Measurements from ENCODE around the gene SPI1.

SPI1 gene

GRCh38 chr11:47357985-47358730 is 20.2 kb downstream of the SPI1 start:
- no peak for DNase-seq (ENCODE audit: low read depth)

GRCh38 chr11:47356998-47357329 is 21.4 kb downstream of the SPI1 start:
- no peak for DNase-seq (ENCODE audit: low read depth)

- DNase-seq (ENCODE audit: low read depth), result no peak
These were observed 22.0 kb downstream of the SPI1 start for GRCh38 chr11:47356129-47356997.

- no peak for DNase-seq (ENCODE audit: low read depth)
These were observed 22.8 kb downstream of the SPI1 start for GRCh38 chr11:47355283-47356128.

GRCh38 chr11:47354913-47355282 is 23.4 kb downstream of the SPI1 start:
- no peak for DNase-seq (ENCODE audit: low read depth)

- no peak for DNase-seq (ENCODE audit: low read depth)
These were observed 24.2 kb downstream of the SPI1 start for GRCh38 chr11:47353978-47354774.

GRCh38 chr11:47352556-47352955 is 25.8 kb downstream of the SPI1 start, which contains the start of gene MYBPC3:
Gene MYBPC3 (minus strand): TSS chr11:47352702. CDS start chr11:47352647, 55 bp downstream.
- DNase-seq (ENCODE audit: low read depth), result no peak

GRCh38 chr11:47351156-47352126 is 26.9 kb downstream of the SPI1 start:
- DNase-seq (ENCODE audit: low read depth), result no peak

GRCh38 chr11:47350315-47350714 is 28.0 kb downstream of the SPI1 start:
- no peak for DNase-seq (ENCODE audit: low read depth)

- DNase-seq (ENCODE audit: low read depth), result no peak
These were observed 28.7 kb downstream of the SPI1 start for GRCh38 chr11:47349521-47350095.

GRCh38 chr11:47348859-47349258 is 29.5 kb downstream of the SPI1 start:
- DNase-seq (ENCODE audit: low read depth), result no peak

GRCh38 chr11:47348131-47348802 is 30.1 kb downstream of the SPI1 start:
- no peak for DNase-seq (ENCODE audit: low read depth)

GRCh38 chr11:47347137-47347536 is 31.2 kb downstream of the SPI1 start:
- DNase-seq (ENCODE audit: low read depth), result no peak

- no peak for DNase-seq (ENCODE audit: low read depth)
These were observed 32.3 kb downstream of the SPI1 start for GRCh38 chr11:47345890-47346563.

- no peak for DNase-seq (ENCODE audit: low read depth)
These were observed 35.5 kb downstream of the SPI1 start for GRCh38 chr11:47342854-47343253.

GRCh38 chr11:47342036-47342803 is 36.1 kb downstream of the SPI1 start:
- DNase-seq (ENCODE audit: low read depth), result no peak

GRCh38 chr11:47340980-47341775 is 37.2 kb downstream of the SPI1 start:
- no peak for DNase-seq (ENCODE audit: low read depth)
